H9 (cell line): ENCODE data around the gene MTMR12. TPM values are rescaled to one million over a fixed set of nuclear protein-coding genes. Genes with fewer than 3 reads are reported as not detected.

ENCODE experiments used
- DNase-seq: peaks from one replicate; pipeline ENCODE4 v3.0.0-alpha.2; 2017
- H2AFZ ChIP-seq: one replicate; pipeline ENCODE4 v1.6.1; 2013; ENCODE audit warnings: mild to moderate bottlenecking, low read length, control low read depth, moderate library complexity
- H2AK5ac ChIP-seq: 2 replicates; pipeline ENCODE4 v1.6.1; 2013; ENCODE audit warnings: low read length, control low read depth, mixed read lengths; ENCODE audit not compliant: insufficient read length
- H2BK120ac ChIP-seq: one replicate; pipeline ENCODE4 v1.6.1; 2013; ENCODE audit warnings: low read depth, mild to moderate bottlenecking, low read length, control low read depth, inconsistent platforms; ENCODE audit not compliant: poor library complexity, severe bottlenecking
- H2BK12ac ChIP-seq: 2 replicates; pipeline ENCODE4 v1.6.1; 2013; ENCODE audit warnings: low read length, control low read depth, mixed read lengths, low read depth; ENCODE audit not compliant: insufficient read length
- H2BK15ac ChIP-seq: 2 replicates; pipeline ENCODE4 v1.6.1; 2013; ENCODE audit warnings: low read depth, low read length, control low read depth
- H2BK20ac ChIP-seq: one replicate; pipeline ENCODE4 v1.6.1; 2013; ENCODE audit warnings: low read depth, mild to moderate bottlenecking, low read length, control low read depth, inconsistent platforms; ENCODE audit not compliant: poor library complexity, severe bottlenecking
- H2BK5ac ChIP-seq: 2 replicates; pipeline ENCODE4 v1.6.1; 2013; ENCODE audit warnings: low read length, control low read depth, mixed read lengths; ENCODE audit not compliant: insufficient read length
- H3K14ac ChIP-seq: 2 replicates; pipeline ENCODE4 v1.6.1; 2013; ENCODE audit warnings: low read length, control low read depth; ENCODE audit not compliant: insufficient read depth
- H3K18ac ChIP-seq: 2 replicates; pipeline ENCODE4 v1.6.1; 2013; ENCODE audit warnings: low read depth, mild to moderate bottlenecking, mixed read lengths, low read length, control low read depth; ENCODE audit not compliant: insufficient read length
- H3K23ac ChIP-seq: 2 replicates; pipeline ENCODE4 v1.6.1; 2013; ENCODE audit warnings: low read length, control low read depth, mixed read lengths, low read depth; ENCODE audit not compliant: insufficient read length
- H3K23me2 ChIP-seq: 2 replicates; pipeline ENCODE4 v1.6.1; 2013; ENCODE audit warnings: low read depth, mild to moderate bottlenecking, mixed read lengths, low read length, control low read depth; ENCODE audit not compliant: insufficient read length, poor library complexity, severe bottlenecking
- H3K27ac ChIP-seq: 2 replicates; pipeline ENCODE4 v1.5.1; 2013; ENCODE audit warnings: low read length, control low read depth, mixed read lengths, low read depth; ENCODE audit not compliant: insufficient read length
- H3K27me3 ChIP-seq: 2 replicates; pipeline ENCODE4 v1.6.1; 2013; ENCODE audit warnings: low read length, control low read depth, inconsistent platforms; ENCODE audit not compliant: insufficient read depth
- H3K4ac ChIP-seq: 2 replicates; pipeline ENCODE4 v1.6.1; 2013; ENCODE audit warnings: low read depth, mild to moderate bottlenecking, control low read depth, inconsistent platforms, low read length, moderate library complexity
- H3K4me1 ChIP-seq: 2 replicates; pipeline ENCODE4 v1.6.1; 2013; ENCODE audit warnings: low read length, control low read depth, inconsistent platforms; ENCODE audit not compliant: insufficient read depth
- H3K4me2 ChIP-seq: 2 replicates; pipeline ENCODE4 v1.6.1; 2013; ENCODE audit warnings: low read length, control low read depth, mixed read lengths; ENCODE audit not compliant: insufficient read length, insufficient read depth
- H3K56ac ChIP-seq: 2 replicates; pipeline ENCODE4 v1.6.1; 2013; ENCODE audit warnings: low read depth, mild to moderate bottlenecking, mixed read lengths, low read length, control low read depth; ENCODE audit not compliant: insufficient read length
- H3K79me1 ChIP-seq: 2 replicates; pipeline ENCODE4 v1.6.1; 2013; ENCODE audit warnings: low read depth, mild to moderate bottlenecking, moderate library complexity, low read length, control low read depth, inconsistent platforms; ENCODE audit not compliant: insufficient read depth, poor library complexity, severe bottlenecking
- H3K79me2 ChIP-seq: 2 replicates; pipeline ENCODE4 v1.6.1; 2013; ENCODE audit warnings: low read length, control low read depth, inconsistent platforms; ENCODE audit not compliant: insufficient read depth
- H3K9ac ChIP-seq: 2 replicates; pipeline ENCODE4 v1.6.1; 2013; ENCODE audit warnings: low read length, control low read depth, mixed read lengths; ENCODE audit not compliant: insufficient read length; ENCODE audit errors: extremely low read depth
- H3K9me3 ChIP-seq: one replicate; pipeline ENCODE4 v1.6.1; 2013; ENCODE audit warnings: low read depth, low read length, inconsistent platforms; ENCODE audit not compliant: control insufficient read depth
- H3T11ph ChIP-seq: one replicate; pipeline ENCODE4 v1.6.1; 2013; ENCODE audit warnings: mild to moderate bottlenecking, low read length, control low read depth, inconsistent platforms
- H4K20me1 ChIP-seq: one replicate; pipeline ENCODE4 v1.6.1; 2013; ENCODE audit not compliant: control insufficient read depth, insufficient read length, insufficient read depth
- H4K5ac ChIP-seq: 2 replicates; pipeline ENCODE4 v1.6.1; 2013; ENCODE audit warnings: low read depth, mild to moderate bottlenecking, mixed read lengths, low read length, control low read depth; ENCODE audit not compliant: insufficient read length
- H4K8ac ChIP-seq: replicated peaks from 2 replicates; pipeline ENCODE4 v1.6.1; 2013; ENCODE audit warnings: low read length, control low read depth, mixed read lengths, low read depth; ENCODE audit not compliant: insufficient read length
- H4K91ac ChIP-seq: 2 replicates; pipeline ENCODE4 v1.6.1; 2013; ENCODE audit warnings: low read depth, mild to moderate bottlenecking, moderate library complexity, mixed read lengths, low read length, control low read depth; ENCODE audit not compliant: insufficient read length
- H3K27ac Mint-ChIP-seq, 3 experiments: 2 replicates in 2 of 3; 3 replicates in 1 of 3; pipeline ENCODE4 v1.8.0; 2020 to 2021; ENCODE audit warnings: mixed read lengths in 3 of 3, mild to moderate bottlenecking in 1 of 3, moderate library complexity in 1 of 3
- H3K27me3 Mint-ChIP-seq: 2 replicates; pipeline ENCODE4 v1.8.0; 2021; ENCODE audit warnings: low read depth, mild to moderate bottlenecking, moderate library complexity, mixed read lengths
- H3K36me3 Mint-ChIP-seq, 3 experiments: 2 replicates in 2 of 3; 3 replicates in 1 of 3; pipeline ENCODE4 v1.8.0; 2020 to 2021; ENCODE audit warnings: low read depth in 3 of 3, mixed read lengths in 3 of 3; ENCODE audit not compliant: insufficient read depth in 1 of 3
- H3K4me1 Mint-ChIP-seq, 2 experiments: 2 replicates each; pipeline ENCODE4 v1.8.0; 2020; ENCODE audit warnings: mixed read lengths in 2 of 2
- H3K4me3 Mint-ChIP-seq, 2 experiments: 2 replicates in 1 of 2; 3 replicates in 1 of 2; pipeline ENCODE4 v1.8.0; 2020 to 2021; ENCODE audit warnings: mild to moderate bottlenecking in 2 of 2, mixed read lengths in 2 of 2, moderate library complexity in 1 of 2
- H3K9me3 Mint-ChIP-seq, 2 experiments: 2 replicates in 1 of 2; 3 replicates in 1 of 2; pipeline ENCODE4 v1.8.0; 2020; ENCODE audit warnings: mild to moderate bottlenecking in 2 of 2, mixed read lengths in 2 of 2, moderate library complexity in 1 of 2
- WGBS: extraction: QIAGEN DNeasy Blood & Tissue Kit; methylation state at CpG from one replicate; pipeline ENCODE4 v1.1.7; 2013; ENCODE audit warnings: missing lambda C conversion rate, low lambda C conversion rate, mixed read lengths; ENCODE audit not compliant: insufficient read length; ENCODE audit errors: extremely low coverage; 5-methylcytosine and 5-hydroxymethylcytosine counted together
- total RNA-seq: library from RNA; stranded (reverse); gene quantifications from 2 replicates; pipeline ENCODE4 v1.2.1, GENCODE V29; 2021
- TF ChIP-seq, protein P1 (sequence below): fragments of 200-600 bp; sonication (generic); conservative IDR thresholded peaks from 3 replicates; pipeline ENCODE4 v1.8.0; 2021; ENCODE audit warnings: antibody characterized with exemption, mild to moderate bottlenecking

The MTMR12 gene
- total RNA-seq, 1 experiment from 2014 or later, result 39.3 TPM

GRCh38 chr5:32362527-32362926 is 49.8 kb upstream of the MTMR12 start:
- Histone ChIP-seq H4K20me1 (no peaks in the 10 kb centered on the region), H2BK20ac (no peak overlapping the region), H3K4me2 (no peak overlapping the region), H2AK5ac (no peak overlapping the region), H3K27me3 (no peaks in the 10 kb centered on the region), H4K5ac (no peak overlapping the region), H4K8ac (no peak overlapping the region), H3K79me1 (no peaks in the 10 kb centered on the region), H3K4me1 (peaks cover 3% of the 10 kb centered on the region; the same call in 1 of the 2 replicates), H2BK120ac (no peak overlapping the region), H3T11ph (no peak overlapping the region), H3K23ac (no peak overlapping the region), H3K18ac (no peak overlapping the region), H3K4ac (no peak overlapping the region), H3K56ac (no peak overlapping the region), H2AFZ (no peak overlapping the region), H2BK5ac (no peak overlapping the region), H3K23me2 (no peaks in the 10 kb centered on the region), H3K79me2 (no peaks in the 10 kb centered on the region), H3K9me3 (no peaks in the 10 kb centered on the region), H3K27ac (no peak overlapping the region), H3K9ac (no peak overlapping the region), H3K14ac (no peak overlapping the region), H2BK12ac (no peak overlapping the region), H4K91ac (no peak overlapping the region), H2BK15ac (no peak overlapping the region)
- Mint-ChIP-seq H3K4me1 (peaks cover 19 to 25% of the 10 kb centered on the region in 2 experiments), H3K36me3 (peaks cover 6 to 31% (median 24%) of the 10 kb centered on the region in 3 experiments; a peak in 6 of 7 replicates), H3K9me3 (no peaks in the 10 kb centered on the region), H3K27me3 (no peaks in the 10 kb centered on the region), H3K27ac (no peak overlapping the region; a peak in 1 of 7 replicates), H3K4me3 (no peak overlapping the region)
- no peak for DNase-seq
- no CpG with 5 or more reads among the region's 4 CpGs for WGBS
- TF ChIP-seq, protein P1, sequence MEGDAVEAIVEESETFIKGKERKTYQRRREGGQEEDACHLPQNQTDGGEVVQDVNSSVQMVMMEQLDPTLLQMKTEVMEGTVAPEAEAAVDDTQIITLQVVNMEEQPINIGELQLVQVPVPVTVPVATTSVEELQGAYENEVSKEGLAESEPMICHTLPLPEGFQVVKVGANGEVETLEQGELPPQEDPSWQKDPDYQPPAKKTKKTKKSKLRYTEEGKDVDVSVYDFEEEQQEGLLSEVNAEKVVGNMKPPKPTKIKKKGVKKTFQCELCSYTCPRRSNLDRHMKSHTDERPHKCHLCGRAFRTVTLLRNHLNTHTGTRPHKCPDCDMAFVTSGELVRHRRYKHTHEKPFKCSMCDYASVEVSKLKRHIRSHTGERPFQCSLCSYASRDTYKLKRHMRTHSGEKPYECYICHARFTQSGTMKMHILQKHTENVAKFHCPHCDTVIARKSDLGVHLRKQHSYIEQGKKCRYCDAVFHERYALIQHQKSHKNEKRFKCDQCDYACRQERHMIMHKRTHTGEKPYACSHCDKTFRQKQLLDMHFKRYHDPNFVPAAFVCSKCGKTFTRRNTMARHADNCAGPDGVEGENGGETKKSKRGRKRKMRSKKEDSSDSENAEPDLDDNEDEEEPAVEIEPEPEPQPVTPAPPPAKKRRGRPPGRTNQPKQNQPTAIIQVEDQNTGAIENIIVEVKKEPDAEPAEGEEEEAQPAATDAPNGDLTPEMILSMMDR, result no peak
